HG02798 (cell line): ENCODE data around the gene L1TD1.
"Not testable (repeated sequence)": the region's sequence is repeated elsewhere in the genome, so short reads cannot be mapped to it uniquely, and the experiment has no call there.

Experiments
- ATAC-seq: cut with Tn5 transposase; IDR thresholded peaks from one replicate; pipeline ENCODE4 v1.9.1; 2021; ENCODE audit warnings: mild to moderate bottlenecking; ENCODE audit not compliant: unreplicated experiment, poor library complexity

The L1TD1 gene

DNA sequence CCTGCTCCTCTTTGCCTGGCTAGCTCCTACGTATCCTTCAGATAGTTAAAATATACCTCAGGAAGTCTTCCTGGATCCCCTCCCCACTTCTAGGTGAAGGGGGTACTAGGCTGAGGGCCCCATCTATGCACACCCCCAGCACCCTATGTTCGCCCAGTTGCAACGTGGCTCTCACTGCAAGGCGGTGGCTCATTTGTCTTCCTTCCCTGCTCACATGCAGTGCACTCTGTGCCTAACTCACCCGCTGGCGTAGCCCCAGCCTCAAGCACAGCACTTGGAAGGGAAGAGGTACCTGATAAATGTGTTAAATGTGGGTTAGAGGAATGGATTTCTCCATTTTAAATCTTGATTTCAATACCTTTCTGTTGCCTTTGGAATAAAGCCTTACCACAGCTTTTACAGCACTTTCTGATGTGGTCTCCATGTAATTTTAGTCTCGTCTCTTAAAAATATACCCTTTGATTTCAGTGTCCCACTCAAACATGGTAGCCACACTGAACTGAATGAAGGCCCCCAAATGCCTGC lies 39.3 kb downstream of the L1TD1 start:
- ATAC-seq: no peak

DNA sequence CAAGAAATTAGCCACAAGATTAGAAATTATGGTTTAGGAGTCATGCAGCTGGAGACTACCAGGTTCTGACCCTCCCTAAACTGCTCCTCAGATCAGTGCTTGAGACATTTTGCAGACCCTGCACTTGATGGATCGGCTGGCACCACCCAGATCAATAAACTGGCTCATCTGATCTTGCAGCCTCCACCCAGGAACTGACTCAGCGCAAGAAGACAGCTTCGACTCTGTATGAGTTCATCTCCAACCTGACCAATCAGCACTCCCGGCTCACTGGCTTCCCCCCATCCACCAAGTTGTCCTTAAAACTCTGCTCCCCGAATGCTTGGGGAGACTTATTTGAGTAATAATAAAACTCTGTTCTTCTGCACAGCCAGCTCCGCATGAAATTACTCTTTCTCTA lies 40.0 kb downstream of the L1TD1 start:
- no peak for ATAC-seq

DNA sequence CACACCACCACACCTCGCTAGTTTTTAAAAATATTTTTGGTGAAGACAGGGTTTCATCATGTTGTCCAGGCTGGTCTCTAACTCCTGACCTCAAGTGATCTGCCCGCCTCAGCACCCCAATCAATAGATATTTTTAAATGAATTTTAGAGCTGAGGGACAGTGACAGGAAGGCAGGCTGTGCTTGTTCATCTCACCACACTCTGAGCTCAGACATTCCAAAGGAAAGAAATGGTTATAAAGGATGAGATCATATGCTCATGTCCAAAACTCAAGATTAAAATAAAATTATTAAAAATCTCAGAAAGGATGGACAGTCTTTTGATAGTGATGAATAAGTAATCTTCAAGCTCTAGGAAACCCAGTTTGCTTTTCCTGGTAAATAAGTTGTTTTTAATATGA lies 40.9 kb downstream of the L1TD1 start:
- no peak for ATAC-seq

DNA sequence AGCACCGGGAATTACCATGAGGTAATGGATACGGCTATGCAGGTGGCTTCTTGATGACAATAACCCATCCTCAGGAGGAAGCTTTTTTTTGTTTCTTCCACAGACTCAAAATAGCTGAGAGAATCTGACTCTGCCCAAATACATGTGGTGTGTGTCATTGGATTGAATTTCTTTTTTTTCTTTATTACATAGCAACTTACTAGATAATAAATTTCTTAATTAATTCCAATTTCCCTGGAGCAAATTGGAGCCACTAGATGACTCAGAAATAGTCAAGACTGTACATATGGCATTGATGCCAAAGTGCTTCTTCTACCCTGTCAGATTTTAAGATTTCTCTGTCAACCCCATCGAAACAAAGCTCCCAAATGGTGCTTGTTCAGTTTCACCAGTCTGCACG lies 42.7 kb downstream of the L1TD1 start:
- ATAC-seq: no peak

DNA sequence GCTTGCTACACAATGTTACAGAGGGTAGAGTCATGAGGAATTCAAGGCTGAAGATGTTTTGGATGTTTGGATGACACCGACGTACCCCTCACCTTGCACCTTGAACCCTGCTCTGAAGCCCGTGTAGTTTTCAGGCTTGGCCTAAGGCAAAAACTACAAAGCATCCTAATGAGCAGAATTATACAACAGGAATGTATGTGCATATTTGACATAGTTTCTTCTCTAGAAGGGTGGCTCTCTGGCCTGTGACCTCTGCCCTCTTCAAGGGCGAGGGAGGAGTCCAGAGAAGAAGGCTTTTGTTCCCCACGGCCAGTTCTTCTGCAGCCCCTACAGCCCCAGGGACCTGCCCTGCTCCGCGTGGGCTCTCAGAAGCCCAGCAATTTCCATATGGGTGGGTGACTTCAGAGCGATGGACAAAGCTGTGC lies 43.3 kb downstream of the L1TD1 start:
- ATAC-seq: no peak

DNA sequence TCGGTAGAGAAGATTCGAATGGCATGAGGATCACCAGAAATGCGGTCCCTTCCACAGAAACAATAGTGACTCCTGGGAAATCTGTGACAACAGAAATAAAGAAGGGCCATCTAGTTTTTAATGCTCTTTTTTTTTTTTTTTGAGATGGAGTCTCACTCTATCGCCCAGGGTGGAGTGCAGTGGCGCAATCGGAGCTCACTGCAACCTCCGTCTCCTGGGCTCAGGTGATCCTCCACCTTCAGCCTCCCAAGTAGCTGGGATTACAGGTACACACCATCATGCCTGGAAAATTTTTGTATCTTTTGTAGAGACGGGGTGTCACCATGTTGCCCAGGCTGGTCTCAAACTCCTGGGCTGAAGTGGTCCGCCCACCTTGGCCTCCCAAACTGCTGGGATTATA lies 43.9 kb downstream of the L1TD1 start:
- ATAC-seq: no peak

DNA sequence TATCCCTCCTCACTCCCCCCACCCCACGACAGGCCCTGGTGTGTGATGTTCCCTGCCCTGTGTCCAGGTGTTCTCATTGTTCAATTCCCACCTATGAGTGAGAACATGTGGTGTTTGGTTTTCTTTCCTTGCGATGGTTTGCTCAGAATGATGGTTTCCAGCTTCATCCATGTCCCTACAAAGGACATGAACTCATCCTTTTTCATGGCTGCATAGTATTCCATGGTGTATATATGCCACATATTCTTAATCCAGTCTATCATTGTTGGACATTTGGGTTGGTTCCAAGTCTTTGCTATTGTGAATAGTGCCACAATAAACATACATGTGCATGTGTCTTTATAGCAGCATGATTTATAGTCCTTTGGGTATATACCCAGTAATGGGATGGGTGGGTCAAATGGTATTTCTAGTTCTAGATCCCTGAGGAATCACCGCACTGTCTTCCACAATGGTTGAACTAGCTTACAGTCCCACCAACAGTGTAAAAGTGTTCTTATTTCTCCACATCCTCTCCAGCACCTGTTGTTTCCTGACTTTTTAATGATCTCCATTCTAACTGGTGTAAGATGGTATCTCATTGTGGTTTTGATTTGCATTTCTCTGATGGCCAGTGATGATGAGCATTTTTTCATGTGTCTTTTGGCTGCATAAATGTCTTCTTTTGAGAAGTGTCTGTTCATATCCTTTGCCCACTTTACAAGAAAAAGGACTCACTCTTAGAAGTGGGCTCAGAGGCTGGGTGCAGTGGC lies 45.2 kb downstream of the L1TD1 start:
- ATAC-seq: not testable (repeated sequence)

DNA sequence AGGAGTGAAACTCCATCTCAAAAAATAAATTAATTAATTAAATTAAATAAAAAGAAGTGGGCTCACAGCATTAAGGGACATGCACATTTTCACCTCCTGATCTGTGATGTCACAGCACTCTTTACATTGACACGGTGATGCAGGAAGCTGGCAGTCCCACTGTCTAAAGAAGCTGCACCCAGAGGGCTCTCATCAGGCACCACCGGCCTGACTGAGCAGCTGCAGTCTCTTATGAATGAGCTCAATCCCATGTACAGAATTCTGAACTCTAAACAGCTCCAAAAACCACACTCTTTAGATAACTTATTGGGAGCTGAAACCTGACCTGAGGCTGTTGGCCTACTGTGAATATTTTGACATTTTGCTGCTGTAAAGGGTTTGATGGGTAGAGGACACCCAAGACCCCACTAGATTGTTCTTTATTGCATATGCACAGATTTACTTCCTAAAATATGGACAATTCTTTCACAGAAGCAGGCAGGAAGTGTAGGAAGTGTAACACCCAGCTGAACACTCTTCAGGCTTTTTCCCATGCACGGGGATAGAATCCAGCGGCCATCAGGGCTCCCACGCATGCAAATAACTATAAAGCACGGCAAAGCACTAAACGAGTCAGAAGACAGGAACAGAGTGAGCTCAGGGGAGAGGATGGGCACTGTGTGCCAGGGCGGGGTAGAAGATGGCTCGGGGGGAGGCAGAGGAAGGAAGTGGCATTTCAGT lies 46.2 kb downstream of the L1TD1 start:
- ATAC-seq: no peak

DNA sequence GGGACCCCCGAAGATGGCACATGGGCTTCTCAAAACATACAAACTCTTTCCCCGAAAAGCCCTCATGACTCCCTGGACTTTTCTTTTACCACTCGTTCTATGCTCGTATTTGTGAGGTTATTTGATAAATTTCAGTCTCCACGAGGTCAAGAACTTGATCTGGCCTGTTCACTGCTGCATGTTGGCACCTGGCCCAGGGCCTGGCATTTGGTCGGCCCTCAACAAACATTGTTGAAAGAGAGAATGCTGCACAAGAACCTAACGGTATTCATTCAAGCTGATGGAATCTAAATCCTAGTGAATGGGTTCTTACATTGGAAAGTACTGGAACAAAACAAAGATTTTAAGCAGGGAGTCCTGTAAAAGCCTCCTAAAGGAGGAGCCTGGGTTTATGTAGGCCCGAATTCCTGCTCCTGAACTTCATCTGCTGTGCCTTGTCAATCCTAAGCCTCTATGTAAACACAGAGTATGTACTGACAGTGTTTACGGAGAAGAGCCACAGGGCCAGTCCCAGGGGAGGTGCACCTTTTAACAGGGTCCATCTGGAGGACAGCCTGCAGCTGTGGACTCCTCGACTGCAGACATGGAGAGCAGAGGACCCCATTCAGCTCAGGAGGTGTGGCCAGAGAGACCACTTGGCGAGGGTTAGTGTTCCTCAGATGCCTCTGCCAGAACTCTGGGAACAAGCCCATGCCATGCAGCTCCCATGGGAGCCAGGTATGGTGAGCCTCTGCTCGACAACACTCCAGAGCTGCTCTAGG lies 46.9 kb downstream of the L1TD1 start:
- no peak for ATAC-seq

DNA sequence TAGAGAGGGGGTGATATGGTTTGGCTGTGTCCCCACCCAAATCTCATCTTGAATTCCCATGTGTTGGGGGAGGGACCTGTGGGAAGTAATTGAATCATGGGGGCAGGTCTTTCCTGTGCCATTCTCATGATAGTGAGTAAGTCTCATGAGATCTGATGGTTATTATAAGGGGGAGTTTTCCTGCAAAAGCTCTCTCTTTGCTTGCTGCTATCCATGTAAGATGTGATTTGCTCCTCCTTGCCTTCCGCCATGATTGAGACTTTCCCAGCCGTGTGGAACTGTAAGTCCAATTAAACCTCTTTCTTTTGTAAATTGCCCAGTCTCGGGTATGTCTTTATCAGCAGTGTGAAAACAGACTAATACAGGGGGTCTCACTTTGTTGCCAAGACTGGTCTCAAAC lies 49.7 kb downstream of the L1TD1 start:
- not testable (repeated sequence) for ATAC-seq

DNA sequence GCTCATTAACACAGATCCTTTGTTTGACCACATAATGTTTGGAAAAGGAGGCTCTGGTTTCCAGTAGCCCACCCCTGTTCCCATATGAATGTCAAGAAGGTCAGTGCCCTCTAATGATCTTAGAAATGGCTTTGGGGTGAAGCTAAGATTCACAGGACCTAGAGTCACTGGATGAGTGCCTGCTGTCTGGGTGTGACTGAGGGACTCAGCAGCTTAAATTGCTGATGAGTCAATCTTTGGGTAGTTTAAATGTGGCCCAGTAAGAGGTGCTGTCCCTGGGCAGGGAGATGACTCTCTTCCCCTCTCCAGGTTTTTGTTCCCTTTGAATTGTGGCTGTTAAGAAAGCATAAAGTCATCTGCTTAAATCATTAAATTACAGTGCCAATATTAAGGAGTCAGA lies 50.6 kb downstream of the L1TD1 start:
- no peak for ATAC-seq

DNA sequence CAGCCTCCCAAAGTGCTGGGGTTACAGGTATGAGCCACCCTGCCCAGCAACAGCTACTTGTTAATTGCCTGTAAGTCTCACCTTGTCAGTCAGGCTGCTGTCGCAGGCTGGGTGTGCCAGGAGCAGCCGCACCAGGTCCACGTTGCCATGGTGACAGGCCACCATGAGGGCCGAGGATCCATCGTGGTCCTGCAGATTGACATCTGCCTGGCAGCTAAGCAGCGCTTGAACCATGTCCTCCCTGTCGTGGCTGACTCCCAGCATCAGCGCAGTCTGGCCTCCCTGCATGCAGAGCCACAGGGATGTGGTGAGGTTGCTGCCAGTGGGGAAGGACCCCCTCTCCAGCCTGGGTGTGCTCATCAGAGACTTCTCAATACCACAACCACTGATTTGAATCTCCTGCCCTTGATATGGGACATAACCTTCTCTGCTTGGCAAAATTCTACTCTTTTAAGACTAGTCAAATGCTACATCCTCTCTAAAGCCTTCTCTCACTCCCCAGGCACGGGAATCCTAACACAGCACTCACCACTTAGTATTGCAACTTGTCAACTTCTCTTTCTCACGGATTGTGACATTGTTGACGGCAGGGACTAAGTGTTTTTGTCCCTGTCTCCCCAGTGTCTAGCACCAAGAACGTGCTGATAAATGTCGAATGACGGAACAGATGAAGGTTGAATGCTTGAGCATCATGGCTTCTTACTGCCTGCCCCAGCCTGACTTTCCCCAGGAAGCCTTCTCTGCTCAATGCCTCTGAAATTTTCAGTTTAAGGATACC lies 52.9 kb downstream of the L1TD1 start:
- ATAC-seq: no peak

DNA sequence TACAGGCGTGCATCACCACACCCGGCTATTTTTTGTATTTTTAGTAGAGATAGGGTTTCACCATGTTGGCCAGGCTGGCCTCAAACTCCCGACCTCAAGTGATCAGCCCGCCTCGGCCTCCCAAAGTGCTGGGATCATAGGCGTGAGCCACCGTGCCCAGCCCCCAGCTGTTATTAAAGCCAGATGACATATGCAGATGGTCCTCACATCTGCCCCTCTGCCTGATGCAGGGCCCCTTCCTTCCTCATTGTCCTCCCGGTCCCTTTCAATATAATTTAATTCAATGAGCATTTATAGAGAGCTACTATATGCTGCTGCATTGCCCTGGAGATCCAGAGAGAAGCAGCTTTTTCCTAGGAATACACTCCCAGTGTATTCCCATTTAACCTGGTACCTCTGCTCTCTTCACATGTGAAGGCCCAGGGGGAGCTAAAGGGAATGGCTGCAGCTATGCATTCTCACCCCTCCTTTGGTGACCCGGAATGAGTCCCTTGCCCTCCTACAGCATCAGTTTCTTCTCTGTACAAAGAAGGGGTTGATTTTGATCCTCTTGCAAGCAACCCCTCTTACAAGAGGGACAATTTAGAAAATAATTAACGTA lies 55.6 kb downstream of the L1TD1 start:
- ATAC-seq: no peak

DNA sequence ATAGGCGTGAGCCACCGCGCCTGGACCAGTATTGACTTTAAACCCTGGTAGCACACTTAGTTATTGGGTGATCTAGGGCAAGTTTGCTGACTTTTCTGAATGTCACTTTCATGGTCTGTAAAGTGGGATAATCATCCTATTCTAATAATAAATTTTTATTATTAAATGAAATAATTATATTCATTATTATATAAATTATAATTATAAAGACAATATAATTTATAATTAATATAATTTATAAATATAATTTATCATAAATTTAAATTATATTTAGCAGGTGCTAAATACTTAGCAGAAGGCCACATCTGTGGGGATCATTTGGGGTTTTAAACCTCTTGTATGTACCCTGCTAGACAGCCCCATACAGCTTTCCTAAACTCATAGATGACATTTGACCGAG lies 64.9 kb downstream of the L1TD1 start:
- no peak for ATAC-seq

DNA sequence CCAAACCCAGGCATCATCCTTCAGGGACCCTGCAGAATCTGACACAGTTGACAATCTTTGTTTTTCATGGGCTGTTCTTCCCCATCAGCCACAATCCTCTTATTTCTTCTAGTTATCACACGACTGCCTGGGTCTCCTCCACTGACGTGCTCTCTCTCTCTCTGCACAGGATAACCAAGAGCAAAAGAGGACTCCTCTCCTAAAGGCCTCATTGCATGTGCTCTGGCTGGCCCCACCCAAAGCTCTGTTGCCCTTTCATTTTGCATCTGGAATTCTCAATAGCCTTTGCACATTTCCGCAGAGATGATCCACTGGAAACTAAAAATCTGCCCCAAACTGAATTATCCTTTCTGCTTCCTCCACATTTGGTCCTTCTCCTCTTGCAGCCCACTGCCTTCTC lies 66.0 kb downstream of the L1TD1 start:
- ATAC-seq: no peak
